ENCODE results near the gene NEUROG3.
"Not testable (repeated sequence)": the region's sequence is repeated elsewhere in the genome, so short reads cannot be mapped to it uniquely, and the experiment has no call there.

The NEUROG3 gene

DNA sequence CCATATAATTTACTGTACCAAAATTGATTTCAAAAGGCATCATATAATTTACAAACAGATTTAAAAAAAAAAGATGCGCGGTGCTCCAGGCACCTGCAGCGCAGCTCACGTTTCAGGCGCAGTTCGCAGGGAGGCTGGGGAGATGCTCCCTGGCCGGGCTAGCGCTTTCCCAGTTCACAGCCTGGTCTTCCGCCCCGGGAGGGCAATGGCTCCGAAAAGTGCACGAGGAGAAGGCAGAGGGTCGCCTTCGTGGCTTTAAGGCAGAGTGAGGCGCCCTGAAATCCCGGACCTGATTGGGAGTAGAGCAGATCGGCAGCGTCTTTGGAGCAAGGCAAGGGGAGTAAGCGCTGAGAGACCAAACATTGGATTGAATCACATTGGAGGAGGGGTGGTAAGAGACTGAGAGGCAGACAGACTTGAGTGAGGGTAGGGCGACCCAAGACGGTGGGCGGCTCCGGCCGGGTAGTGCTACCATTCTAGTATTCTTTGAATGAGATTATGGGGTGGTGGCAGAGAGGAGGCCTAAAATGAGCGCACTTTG lies 1.5 kb downstream of the NEUROG3 start:
- DNase-seq: no peak

DNA sequence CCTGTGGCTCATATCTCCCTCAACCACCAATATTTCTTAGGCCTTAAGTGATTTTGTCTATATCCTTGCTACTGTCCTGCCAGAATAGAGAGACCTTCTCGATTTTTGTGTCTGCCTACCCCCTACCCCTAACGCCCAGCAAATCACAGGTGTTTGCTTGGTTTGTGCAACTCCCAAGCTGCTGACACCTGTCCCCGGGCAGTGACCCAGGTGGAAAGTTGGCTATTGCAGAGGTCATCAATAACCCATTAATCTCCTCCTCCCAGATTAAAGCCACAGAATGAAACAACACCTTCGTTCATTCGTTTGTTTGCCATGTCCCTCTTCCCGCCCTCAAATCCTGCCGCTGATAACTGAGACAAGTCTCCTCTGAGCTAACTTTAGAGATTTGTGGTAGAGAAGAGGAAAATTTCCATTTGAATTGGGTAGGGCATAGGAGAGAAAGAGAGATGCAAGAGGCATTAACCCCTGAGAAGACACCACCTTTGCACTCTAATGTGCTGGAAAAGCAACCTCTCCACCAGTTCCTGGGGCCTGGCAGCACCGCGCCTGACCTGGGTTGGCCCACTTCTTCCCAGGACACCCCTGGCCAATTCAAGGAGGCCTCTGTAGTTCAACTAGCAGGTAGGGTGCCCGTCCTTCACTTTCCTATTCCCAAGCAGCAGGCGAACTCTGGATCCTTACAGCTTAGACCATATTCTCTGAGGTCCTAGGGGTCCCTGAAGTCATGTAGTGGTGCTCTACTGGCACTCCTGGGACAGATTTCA lies 3.0 kb downstream of the NEUROG3 start:
- DNase-seq: no peak

DNA sequence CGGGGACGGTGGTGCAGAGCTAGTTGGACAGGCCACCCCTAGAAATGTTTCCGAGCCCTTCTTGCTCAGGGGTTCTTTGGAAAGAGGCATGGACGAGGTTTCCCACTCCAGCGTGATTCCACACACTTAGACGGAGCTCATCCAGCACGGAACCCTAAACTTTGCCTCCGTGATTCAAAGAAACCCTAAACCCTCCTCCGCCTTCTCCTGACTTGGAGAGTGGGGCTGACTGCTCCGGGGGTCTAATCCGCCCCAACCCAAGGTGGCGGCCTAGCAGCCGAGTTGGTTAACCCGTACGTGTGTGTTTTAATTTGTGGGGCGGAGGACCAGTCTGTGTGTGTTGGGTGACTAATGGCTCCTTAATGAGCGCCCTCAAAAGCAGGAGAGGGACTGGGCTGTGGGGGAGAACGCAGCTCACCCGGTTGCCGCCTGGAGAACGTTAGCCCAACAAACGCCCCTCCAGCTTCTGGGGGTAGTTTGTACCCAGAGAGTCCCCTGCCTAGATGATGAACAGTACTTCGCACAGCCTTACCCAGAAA lies 3.8 kb downstream of the NEUROG3 start:
- DNase-seq: no peak

DNA sequence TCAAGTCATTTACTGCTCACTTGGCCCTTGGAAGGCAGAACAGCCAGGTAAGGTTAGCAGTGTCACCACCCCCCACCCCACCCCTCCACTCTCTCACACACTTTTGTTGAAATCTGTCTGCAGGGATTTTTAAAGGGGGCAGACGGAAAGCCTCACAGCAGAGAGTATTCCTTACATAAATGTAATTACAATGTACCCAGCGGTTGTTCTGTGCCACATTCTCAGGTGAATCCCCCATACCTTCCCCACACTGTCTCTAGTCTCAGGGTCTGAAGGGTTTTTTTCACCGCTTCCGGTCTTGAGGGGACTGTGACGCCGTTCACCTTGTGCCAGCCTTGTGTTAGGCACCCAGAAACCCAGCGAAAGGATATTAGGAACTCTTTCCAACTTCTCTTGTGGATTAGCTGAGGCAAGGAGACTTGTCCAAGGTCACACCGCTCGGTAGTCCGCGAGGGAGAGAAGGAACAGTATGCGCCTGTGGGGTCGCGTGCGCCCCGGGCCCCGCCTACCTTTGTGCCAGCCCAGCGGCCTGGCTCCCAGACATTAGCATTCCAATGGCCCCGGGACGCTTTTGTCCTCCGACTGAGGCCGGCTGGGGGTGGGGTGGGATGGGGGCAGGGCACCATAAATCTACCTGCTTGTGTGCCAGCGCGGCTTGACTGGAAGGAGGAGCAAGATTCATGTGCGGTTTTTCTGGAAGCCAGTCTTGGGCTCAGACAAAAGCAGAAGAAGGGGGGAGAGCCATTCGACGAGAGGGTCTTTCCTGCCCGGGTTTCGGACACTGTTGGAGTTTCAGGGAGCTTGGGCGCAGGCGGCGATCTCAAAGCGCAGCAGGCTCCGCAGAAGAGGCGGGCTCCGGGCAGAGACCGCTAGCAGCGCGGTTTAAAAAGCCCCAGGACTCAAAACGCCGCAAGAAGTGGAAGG lies 4.5 kb downstream of the NEUROG3 start:
- no peak for DNase-seq

DNA sequence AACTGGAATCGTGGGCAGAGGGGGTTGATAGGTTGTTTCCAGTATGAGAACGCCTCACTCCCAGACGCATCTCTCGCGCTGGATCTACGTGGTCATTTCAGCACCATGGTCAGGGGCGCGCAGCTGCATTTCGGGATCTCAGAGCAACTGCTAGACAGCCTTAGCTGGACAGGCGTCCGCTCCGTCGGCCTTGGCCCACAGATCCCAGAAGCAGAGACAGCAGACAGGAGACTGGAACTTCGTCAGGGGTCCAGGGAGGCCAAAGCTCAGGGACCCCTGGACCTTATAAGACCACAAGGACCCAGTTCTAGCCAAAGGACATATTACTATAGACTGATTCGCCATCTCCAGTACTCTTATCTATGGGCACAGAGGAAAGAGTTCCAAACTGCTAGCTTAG lies 5.3 kb downstream of the NEUROG3 start:
- no peak for DNase-seq

DNA sequence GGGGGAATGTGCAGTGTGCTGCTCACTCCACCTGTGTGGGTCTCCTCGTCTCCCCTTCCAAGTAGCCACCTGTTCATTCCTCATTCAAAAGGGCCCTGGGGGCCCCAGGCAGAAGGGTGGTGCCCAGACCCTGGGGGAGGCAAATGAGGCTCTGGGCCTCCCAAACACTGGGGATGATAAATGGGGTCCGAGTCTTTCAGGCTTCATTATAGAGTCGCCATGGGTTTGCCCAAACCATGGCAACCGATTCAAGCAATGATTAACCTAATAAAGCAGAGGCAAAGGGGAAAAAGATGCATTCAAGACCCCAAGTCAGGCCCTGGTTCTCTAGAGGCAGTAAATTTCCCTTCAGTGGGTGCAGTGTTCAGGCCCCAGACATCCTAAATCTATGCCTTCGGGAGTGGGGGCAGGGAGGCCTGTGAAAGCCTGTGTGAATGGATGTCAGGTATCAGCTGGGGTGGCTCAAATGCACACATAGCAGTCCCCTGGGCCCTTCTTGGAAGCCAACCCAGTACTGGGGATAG lies 10.4 kb downstream of the NEUROG3 start:
- DNase-seq: no peak

DNA sequence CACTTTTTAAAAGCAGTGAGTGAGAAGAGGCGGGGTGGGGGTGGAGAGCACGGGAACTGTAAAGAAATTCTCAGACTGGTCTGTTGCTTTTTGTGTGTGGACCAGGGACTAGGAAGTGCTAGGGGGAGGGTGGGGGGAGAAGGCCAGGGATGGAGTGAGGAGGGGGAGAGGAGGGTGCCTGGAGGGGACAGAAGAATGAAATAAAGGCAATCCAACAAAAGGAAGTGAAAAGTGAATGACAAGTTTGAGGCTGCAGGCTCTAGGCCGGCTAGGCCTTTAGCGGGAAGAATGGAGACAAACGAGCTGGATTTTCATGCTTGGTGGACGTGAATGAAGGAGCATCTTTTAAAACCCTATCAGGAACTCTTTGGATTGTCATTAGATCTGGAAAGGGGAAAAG lies 13.7 kb downstream of the NEUROG3 start:
- DNase-seq: no peak

DNA sequence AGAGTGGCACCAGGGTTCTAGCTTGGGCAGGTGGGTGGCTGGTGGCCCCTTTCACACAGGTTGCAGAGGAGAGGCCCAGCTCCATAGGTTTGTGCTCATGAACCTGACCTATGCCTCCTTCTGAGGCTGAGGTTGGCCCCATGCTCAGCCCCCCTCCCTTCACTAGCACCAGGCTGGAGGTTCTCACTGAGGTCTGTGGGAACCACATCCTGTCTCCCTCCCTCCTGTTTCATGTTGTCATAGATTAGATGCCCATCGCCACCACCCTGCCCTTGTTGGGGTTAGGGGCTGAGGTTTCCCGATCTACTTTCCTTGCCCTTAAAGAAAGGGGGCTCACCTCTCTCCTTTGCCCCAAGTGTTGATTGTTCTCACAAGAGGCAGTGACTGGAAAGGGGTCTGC lies 14.7 kb downstream of the NEUROG3 start:
- DNase-seq: no peak

DNA sequence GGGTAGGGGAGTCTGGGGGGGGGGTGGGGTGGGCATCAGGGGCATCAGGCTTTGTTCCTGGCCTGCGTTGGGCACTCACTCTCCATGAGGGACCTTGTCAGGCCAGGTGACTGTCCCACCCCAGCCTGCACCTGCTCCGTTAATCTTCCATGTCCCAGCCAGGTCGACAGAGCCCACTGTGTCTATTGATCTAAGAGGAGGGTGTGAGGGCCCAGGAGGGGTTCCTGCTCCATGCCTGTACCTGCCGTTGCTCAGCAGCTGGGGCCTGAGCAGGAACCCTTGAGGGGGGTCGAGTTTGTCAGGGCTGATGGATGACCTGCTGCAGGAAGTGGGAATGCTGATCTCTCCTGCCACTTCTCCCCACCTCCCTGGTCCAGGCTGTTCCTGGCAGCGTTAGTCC lies 18.6 kb downstream of the NEUROG3 start:
- DNase-seq: no peak

DNA sequence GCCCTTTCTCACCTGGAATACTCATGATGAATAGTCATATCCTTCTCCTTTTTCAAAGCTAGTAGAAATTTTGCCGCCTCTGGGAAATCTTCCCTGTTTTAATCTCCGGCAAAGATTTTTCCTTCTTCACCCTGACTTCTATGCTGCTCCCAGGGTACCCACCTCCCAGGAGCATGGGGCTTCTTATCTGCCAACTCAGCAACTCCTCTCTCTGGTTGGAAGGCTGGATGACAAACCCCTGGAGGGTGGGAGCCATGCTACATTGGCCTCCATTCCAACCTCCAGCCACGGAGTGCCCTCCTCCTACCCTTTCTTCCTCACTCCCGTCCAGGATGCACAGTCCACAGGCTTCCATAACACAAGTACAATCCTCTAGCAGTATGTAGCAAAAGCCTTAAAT lies 19.9 kb downstream of the NEUROG3 start:
- no peak for DNase-seq

DNA sequence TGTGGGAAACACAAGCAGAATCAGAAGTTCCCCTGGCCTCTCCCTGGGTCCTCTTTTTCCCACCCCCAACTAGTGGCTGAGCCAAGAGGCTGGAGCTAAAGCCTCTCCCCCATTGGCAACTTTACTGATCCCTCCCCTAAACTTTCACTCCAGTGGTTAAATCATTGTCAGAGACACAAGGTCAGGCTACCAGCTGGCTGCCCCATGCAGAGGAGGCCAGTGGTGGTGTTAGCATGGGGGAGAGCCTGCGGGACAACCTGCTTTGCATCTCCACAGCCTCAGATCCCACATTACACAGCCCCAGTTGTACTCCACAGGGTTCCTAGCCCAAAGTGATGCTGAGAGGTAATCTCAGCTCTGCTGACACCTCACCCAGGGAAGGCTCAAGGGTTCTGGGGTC lies 21.0 kb downstream of the NEUROG3 start:
- DNase-seq: no peak

DNA sequence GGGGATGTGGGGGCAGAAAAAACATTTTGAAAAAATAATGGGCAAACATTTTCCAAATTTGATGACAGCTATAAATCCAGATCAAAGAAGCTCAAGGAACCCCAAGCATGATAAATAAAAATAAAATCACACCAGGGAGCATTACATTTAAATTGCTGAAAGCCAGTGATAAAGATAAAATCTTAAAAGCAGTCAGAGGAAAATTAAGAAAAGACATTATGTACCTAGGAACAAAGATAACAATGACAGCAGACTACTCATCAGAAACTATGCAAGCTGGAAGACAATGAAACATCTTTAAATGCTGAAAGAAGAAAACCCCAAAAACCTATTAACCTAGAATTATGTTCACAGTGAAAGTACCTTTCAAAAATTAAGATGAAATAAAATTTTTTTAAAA lies 23.3 kb downstream of the NEUROG3 start:
- no peak for DNase-seq

DNA sequence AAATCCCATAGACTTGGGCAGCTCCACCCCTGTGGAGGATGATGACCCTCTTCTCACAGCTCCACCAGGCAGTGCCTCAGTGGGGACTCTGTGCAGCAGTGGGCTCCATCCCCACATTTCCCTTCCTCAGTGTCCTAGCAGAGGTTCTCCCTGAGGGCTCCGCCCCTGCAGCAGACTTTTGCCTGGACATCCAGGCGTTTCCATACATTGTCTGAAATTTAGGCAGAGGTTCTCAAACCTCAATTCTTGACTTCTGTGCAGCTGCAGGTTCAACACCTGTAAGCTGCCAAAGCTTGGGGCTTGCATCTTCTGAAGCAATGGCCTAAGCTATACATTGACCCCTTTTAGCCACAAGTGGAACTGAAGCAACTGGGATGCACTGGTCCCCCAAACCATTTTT lies 31.8 kb downstream of the NEUROG3 start:
- no peak for DNase-seq

DNA sequence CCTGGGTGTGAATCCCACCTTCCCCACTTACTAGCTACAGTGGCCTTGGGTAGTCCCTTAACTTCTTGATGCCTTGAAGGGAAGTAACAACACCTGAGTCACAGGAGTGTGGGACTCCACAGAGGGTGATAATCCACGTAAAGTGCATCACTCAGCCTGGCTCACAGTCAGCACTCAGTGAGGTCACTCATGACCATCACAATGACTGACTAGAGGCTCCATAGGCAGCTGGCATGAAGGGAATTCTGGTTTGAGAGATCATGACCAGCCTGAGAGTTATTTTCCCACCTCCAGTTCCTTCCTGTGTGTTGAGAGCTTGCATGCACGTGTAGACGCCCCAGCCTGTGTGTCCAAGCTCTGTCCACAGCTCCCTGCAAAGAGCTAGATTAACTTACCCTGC lies 34.8 kb downstream of the NEUROG3 start:
- DNase-seq: no peak

DNA sequence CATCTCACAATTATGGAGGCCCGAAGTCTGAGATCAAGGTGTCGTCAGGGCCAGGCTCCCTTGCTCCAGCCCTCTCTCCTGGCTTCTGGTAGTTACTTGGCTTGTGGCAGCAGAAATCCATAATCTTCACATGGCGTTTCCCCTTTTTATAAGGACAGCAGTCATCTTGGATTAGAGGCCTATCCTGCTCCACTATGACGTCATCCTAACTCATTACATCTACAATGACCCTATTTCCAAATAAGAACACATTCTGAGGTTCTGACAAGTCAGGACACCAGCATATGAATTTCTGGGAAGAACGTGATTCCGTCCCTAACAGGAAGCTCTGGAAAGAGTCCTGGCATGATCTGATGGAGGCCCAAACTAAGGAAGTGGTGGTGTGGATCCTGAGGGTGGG lies 35.8 kb downstream of the NEUROG3 start:
- no peak for DNase-seq

DNA sequence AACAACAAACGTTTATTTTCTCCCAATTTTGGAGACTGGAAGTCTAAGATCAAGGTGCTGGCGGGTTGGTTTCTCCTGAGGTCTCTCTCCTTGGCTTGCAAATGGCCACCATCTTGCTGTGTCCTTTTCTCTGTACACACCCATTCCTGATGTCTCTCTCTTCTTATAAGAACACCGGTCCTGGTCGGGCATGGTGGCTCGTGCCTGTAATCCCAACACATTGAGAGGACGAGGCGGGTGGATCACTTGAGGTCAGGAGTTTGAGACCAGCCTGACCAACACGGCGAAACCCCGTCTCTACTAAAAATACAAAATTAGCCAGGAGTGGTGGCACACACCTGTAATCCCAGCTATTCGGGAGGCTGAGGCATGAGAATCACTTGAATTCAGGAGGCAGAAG lies 36.7 kb downstream of the NEUROG3 start:
- DNase-seq: not testable (repeated sequence)

DNA sequence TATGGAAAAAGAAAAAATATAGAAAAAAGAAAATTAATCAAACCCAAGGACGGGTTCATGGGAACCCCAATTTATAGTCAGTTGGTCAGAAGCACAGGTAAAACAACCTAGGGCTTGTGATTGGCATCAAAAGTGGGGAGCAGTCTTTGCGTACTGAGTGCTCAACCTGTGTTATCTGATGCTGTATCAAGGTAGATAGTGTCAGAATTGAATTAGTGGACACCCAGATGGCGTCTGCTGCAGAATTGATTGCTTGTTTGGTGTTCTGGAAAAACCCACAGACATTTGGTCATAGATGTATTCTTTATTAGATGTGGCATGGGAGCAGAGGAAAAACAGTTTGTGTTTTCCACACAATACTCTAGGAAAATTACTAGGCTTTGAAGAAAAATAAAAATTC lies 39.6 kb downstream of the NEUROG3 start:
- no peak for DNase-seq

DNA sequence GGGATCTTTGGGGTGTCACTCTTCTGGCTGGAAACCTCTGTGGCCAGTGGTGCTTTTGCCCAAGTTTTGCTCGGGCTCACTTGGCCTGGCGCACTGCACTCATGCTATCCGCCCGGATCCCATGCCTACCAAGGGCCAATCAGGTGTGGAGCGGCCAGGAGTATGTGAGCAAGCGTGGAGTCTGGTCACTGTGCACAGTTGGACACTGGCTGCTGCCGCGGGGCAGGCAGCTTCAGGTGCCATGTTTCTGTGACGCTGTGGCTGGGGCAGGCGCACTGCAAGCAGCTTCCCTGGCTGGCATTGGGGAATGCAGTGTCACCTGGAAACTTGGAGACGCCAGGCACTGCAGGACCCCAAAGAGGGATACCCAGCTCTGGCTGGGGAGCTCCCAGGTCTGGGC lies 45.3 kb downstream of the NEUROG3 start:
- DNase-seq: no peak

Data from NCI-H1930 (cell line).